HuH-7.5 (cell line): ENCODE measurements around the gene PRDM13.
"Not testable (repeated sequence)": the region's sequence is repeated elsewhere in the genome, so short reads cannot be mapped to it uniquely, and the experiment has no call there.

ENCODE experiments used
- DNase-seq: peaks from one replicate; pipeline ENCODE4 v3.0.0; 2011; ENCODE audit warnings: low spot score

PRDM13 gene

DNA sequence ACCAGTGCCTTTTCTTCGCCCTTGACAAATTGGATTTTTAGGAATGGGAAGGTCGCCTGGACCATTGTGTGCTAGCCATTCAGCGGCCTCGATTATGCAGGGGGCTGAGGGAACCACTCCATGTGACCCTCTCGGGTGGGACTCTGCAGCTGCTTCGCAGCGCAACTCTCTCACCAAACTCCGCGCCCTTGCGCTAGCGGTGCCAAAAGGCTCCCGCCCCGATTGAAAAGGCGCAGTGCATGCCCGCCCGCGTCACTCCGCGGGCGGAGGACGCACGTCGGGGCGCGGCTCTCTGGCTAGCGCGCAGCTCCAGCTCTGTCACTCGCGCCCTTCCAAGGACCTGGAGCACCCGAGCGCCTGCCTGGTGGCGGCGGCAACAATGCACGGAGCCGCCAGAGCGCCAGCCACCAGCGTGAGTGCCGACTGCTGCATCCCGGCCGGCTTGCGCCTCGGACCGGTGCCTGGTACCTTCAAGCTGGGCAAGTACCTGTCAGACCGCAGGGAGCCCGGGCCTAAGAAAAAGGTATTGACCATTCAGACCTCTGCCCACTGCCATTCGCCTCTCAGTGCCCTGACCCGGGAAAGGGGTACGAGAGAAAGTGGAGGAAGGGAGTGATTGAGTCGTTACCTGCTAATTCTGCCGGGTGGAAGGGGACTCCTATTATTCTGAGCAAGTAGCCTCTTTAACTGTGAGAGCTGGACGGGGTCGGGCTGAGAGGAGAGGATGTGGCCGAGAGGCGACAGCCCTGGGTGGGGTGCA is at the start of gene PRDM13:
Gene PRDM13, plus strand, starts transcription at position 178 of the 760 bp plus-strand sequence. Its CDS starts 202 bp downstream, at position 380.
- no peak for DNase-seq

DNA sequence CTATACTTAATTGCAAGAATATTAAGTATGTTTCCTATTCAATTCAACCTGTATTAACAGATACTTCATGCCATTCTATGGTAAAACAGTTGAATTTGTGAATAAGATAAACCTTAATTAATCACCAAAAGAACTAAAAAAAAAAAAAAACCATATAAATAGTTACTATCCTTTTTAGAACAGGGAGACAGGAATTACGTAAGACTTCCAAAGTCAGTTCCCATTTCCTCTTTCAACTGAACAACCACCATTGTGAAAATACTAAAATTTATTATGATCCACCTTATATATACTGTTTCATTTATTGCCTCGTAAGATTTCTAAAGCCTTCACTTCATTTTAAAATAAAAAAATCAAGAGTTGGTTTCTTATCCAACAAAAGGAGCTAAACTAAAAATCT is 47.6 kb upstream of the PRDM13 start:
- DNase-seq = no peak

DNA sequence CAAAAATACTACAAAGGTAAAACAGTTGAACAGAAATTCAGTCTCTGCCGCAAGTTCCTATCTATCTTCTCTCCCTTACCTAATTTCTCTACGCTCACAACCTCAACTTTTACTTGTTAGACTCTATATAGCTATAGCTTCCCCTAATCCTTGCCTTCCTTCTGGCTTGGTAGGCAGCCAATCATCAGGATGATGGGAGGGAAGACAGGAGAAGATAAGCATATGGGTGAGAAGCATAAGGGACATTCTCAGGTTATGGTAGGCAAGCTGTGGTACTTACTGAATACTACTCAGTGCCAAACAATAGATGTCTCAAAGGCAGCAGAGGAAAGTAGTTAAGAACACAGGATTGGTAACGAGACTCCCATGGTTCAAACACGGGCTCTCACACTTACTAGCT is 46.0 kb upstream of the PRDM13 start:
- no peak for DNase-seq

DNA sequence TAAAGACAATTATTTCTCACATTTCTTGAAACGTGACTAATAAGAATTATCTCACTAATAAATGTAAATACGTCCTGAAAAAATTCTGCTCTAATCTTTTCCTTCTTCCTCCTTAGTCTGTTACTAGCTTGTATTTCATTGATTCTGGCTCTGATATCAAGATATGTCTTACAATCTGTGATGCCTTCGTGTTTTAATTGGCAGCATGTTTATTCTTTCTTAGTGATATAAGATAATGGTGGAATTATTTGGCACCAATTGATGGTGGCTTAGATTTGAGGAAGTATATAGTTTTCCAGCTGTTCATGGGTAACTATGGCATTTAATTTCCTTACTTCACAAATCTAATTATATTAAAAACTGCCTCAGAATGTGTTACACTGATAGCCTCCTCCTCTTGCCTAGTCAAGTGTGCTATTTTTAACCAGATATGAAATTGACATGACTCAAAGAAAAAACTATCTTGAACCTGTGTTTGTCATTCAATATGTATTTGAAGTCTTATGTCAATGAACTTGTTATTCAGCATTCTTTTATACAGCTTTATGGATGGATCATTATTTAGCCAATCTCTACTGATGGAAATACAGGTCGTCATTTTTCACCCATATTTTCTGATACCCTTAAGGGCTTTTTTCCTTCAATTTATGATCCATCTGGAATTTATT is 43.4 kb upstream of the PRDM13 start:
- no peak for DNase-seq

DNA sequence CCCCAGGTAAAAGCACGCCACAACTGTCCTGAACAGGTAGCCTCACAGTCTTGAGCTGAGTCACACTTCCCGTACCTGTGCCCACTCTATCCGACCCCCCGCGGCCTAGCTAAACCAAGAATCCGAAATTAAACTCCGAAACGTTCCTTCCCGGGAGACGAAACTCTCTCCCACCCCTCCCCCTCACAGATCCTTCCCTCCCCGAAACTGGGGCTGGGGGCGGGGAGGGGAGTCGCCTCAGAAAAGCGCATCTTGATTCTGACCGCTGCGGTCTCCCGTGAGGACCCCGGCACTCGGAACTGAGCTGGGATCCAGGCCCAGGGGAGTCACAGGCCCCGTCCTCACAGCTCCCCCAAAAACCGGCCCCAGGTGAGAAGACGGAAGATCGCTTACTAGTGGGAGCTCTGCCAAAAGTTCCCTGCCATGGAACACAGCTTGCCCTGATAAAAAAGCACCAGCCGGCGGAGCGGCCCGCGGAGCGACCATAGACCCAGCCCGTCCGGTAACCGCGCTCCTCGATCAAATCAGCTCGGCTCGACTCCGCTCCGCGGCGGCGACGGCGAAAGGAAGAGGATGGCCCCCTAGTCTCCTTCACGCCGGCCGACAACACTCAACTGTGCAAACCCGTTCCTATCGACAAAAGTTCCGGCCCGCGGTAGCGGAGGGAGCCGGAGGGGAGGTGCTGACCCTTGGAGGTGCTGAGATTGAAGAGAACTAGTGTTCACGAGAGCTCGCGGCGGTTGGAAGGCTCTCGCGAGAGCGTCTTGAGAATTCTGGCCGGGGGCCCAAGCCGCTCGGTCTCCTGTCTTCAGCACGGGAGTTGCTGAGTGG is 38.3 kb upstream of the PRDM13 start, which contains the start of gene CCNC:
Gene CCNC, minus strand, starts transcription at position 558 of the 831 bp plus-strand sequence. Its CDS starts 133 bp downstream, at position 425.
- DNase-seq = peak; percentile 80

DNA sequence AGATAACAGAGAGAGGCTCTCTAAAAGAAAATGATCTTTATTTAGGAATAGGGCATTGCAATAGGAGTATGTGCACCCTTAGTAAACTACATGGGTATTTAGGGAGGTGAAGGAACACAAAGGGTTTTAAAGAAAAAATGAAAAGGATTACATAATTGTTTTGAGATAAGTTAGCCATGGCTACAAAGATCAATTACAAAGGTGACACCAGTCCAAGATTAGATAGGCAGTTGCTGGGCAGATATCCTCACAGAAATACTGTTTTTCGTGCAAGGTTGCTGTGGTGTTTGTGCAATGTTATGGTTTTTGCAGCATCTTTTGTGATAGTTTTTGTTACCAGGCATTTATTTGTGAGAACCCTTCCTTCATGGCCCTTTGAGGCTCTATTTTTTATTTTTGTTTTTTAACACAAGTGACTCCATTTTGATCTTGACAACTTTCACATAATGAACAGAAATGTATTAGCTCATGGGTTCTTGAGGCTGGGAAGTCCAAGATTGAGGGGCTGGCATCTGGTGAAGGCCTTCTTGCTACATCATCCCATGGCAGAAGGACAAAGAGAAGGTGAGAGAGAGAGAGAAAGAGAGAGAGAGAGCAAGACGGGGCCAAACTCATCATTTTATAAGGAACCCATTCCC is 32.5 kb upstream of the PRDM13 start:
- no peak for DNase-seq

DNA sequence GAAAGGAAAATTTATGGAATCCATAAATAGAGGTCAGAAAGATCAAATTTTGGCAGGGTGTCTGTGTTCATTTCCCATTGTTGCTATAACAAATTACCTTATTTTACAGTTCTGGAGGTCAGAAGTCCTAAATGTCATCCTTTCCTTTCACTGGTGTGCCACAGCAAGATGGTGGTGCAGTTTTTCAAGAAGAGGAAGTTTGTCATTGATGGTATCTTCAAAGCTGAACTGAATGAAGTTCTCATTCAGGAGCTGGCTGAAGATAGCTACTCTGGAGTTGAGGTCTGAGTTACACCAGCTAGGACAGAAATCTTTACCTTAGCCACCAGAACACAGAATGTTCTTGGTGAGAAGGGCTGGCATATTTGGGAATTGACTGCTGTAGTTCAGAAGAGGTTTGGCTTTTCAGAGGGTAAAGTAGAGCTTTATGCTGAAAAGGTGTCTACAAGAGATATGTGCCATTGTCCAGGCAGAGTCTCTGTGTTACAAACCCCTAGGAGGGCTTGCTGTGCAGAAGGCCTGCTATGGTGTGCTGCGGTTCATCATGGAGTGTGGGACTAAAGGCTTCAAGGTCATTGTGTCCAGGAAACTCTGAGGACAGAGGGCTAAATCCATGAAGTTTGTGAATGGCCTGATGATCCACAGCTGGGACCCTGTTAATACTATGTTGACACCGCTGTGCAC is 30.9 kb upstream of the PRDM13 start:
- DNase-seq = no peak

DNA sequence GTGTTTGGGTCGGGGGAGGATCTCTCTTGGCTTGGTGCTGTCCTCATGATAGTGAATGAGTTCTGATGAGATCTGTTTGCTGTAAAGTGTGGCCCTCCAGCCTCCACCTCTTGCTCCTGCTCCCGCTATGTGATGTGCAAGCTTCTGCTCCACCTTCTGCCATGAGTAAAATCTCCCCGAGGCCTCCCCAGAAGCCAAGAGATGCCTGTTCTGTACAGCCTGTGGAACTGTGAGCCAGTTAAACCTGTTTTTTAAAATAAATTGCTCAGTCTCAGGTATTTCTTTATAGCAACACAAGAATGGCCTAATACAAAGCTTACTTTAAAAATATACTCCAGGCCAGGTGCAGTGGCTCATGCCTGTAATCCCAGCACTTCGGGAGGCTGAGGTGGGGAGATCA is 26.9 kb upstream of the PRDM13 start:
- DNase-seq = no peak

DNA sequence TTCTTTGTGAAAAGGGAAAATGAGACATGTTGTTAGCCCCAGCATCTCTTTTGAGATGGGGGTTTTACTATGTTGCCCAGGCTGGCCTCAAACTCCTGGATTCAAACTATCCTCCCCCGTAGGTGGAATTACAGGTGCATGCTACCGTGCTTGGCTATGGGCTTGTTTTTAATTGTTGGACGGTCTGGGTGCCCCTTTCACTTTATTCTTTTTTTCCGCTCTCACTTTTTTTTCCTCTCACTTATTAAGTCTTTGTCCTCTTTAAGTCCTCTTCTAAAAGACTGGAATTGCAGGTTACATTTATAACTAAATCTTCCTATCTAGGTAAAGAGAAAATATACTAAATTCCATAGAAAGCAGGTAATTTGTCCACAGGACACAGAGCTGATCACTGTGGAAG is 18.8 kb upstream of the PRDM13 start:
- no peak for DNase-seq

DNA sequence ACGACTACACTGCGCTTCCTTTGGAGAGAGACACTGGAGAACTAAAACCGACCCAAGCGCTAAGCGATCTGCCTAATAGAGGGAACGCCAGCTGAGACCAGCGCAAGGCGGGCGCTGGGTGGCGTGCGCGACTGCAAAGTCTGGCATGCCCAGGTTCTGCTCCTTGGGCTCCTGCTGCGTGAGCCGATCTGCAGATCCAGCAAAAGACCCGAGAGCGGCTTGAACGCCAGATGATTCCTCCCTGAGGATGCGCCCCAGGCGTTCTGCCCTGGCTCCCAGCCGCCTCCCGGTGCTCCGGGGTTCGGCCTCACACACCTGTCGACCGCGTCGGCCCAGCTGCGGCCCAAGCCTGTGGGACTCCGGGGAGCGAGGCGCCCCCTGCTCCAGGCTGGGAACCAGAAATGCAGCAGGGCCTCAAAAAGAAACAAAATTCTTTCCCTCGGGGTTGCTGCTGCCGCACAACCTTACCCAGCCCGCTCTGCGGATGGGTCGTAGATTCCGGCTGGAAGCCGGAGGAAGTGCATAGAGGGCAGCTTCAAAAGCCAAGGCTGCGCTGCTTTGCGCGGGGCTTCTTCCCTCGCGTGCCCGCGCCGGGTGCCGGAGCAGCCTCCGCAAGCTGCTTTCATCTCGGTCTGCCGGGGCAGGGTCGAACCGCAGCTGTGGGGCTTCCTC is 17.9 kb upstream of the PRDM13 start:
- DNase-seq = no peak

DNA sequence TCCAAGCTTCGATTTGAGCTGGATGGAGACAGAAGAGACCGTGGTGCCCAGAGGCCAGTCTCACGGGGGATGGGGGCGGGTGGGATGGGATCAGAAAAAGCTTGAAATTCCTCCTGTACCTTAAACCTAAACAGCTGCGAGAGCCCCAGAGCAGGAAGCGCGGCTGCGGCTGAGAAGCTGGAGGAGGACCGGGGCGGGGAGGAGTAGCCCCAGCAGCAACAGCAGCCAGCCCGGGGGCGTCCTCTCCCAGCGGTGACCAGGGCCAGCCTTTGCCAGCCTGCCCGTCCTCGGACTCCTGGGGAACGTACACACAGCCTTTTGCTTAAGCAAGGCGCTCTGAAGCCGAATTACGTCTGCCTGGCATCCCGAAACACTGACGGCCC is 17.4 kb upstream of the PRDM13 start:
- DNase-seq = no peak

DNA sequence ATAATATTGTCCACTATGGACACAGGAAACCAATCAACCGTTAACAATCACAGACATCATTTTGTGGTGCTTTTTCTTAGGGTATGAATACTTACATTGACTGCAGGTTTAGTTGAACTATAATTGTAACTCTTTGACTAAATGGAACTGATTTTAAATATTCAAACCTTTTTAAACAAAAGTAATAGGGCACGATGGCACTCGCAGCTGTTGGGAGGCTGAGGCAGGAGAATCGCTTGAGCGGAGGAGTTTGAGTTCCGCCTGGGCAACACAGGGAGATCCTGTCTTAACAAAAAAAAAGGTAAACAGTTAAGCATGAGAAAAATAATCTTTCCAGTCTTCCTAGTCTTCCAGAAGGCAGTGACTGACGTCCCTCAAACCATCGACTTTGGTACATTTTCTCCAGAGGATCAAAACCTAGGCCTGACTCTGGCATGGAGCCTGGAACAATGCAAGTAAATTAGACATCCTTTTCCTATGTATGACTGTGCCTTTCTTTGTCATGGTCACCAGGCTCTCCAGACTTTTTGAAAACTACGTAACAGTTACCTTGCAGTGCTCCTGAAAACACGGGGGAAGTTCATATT is 16.6 kb upstream of the PRDM13 start:
- no peak for DNase-seq

DNA sequence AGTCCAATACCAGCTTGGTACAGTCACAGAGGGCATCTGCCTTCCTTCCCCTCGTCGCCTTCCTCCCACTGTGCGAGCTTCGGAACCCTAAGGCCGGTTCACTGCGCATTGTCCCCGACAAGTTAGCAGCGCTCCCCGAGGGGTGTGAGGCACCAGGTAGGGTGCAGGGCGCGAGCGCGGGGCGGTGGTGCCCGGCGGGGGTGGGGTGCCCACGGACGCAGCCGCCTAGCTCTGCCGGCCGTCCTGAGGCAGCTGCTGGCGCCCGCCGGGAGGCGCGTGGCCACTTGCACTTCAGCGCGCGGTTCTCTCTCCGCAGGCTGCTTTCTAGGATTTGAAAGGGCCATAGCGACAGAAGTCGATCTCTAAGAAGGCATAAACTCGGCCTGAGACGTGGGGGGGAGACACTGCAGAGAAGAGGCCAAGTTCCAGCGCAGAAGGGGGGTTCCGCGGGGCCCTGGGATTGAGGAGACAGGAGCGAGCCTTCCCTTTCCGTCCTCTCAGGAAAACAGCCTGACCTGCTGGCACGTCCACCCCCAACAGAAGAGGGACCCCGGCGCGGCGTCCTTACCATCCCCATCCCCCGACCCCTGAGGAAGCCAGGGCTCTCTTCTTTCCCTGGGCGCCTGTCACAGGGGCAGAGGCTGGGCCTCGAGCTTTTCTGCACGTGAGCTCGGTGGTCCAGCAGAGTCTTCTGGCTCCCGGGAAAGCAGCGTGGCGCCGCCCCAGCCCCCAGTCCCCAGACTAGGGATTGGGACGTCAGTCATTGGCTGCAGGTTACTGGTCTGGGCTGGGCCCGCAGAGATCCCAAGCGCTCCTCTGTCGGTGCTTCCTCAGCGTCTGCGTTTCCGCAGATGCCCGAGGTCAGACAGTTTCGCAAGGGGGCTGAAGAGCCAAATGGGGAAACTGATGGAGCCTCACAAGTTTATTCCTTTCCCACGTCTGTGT is 15.6 kb upstream of the PRDM13 start:
- no peak for DNase-seq

DNA sequence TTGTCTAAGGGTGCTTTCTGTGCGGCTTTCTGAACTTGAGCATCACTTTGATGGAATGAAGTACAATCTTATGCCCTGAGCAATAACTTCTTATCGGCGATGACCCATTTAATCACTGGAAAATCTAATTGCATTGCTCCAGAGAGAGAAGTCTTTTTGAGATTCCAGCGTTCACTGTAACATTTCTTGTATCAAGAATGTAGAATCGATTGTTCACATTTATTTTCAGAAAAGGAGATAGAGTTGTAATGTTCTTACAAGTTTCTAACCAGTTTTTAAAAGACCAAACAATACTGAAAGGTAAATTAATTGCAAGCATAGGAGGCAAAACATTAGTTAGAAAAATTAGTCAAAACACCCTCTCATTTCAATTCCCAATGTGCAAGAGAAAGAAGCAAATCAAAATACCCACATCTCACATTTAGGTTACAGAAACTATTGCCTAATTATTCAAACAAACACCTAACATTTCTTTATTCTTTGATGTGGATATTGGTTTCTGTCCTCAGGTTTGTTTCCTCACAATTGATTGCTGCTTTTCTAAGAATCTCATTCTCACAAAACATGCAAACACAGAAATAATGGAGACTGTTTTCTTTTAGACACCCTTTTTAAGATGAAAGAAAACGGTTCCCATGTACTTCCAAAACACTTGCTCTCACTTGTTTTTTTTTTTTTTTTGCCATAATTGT is 14.8 kb upstream of the PRDM13 start:
- no peak for DNase-seq

DNA sequence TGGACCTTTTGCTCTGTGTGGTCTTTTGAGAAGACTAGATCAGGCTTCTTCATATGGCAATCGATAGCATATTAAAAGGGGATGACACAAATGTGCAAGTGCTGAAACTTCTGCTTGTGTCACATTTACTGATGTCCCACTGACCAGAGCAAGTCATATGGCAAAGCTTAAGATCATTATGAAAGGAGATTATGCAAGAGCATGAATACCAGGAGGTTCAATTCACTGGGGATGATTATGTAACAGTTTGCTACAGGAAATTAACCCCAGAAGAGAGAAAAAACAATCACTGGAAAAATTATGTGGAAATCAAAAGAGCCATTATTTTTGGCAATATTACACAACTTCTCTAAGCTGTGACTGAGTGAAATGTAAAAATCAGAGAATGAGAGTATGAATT is 13.7 kb upstream of the PRDM13 start:
- DNase-seq = no peak

DNA sequence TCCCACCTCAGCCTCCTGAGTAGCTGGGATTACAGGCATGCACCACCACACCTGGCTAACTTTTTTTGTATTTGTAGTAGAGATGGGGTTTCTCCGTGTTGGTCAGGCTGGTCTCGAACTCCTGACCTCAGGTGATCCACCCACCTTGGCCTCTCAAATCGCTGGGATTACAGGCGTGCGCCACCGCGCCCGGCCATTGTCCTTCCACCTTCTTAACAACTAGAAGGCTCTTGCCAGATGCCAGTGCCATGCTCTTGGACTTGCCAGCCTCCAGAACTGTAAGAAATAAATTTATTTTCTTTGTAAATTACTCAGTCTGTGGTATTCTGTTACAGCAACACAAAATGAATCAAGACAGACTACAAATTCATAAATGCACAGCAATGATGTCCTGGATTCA is 11.9 kb upstream of the PRDM13 start:
- DNase-seq = not testable (repeated sequence)

DNA sequence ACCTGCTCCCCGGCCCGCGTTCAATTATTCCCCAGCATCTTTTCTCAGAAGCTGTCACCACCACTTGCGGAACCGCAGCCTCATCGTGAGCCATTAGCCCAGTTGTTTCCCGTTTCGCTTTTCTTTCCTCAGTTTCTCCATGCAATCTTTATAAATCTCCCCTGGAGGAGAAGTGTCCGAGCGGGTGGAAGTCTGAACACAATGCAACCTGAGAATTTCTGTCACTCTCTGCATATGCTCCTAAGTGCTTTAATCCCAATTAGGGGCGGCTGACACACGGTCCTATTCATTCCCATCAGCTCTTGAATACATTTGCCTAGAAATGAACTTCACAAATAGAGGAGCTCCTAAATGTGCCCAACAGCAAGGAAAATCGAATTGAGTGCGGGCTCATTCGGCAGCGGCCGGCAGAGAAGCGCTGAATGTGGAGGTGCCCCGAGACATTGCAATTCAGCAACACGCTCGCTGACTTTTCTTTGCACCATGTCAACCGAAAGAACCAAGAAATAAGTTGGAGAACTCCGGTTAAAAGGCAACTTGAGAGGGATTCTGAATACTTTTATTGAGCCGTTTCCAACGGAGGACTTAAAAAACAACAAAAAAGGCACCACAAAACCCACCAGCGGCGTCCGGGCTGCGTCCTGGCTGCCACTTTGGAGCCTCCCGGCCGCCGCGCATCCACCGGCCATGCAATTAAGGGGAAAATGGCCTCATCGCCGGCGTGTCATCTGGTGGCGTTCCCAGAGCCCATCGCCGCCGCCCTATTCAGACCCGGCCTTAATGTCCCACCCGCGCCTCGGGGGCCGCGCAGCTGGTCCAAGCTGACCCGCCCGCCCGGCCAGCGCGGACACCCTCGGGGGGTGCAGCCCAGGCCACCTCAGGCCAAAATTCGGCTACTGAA is 3.9 kb upstream of the PRDM13 start:
- no peak for DNase-seq
